Measurements from ENCODE around the gene PLCB2. TPM values are rescaled to one million over a fixed set of nuclear protein-coding genes. Genes with fewer than 3 reads are reported as not detected.
A peak's percentile ranks its signal among the peaks of the same experiment; 100 is the strongest.

Gene PLCB2, protein sequence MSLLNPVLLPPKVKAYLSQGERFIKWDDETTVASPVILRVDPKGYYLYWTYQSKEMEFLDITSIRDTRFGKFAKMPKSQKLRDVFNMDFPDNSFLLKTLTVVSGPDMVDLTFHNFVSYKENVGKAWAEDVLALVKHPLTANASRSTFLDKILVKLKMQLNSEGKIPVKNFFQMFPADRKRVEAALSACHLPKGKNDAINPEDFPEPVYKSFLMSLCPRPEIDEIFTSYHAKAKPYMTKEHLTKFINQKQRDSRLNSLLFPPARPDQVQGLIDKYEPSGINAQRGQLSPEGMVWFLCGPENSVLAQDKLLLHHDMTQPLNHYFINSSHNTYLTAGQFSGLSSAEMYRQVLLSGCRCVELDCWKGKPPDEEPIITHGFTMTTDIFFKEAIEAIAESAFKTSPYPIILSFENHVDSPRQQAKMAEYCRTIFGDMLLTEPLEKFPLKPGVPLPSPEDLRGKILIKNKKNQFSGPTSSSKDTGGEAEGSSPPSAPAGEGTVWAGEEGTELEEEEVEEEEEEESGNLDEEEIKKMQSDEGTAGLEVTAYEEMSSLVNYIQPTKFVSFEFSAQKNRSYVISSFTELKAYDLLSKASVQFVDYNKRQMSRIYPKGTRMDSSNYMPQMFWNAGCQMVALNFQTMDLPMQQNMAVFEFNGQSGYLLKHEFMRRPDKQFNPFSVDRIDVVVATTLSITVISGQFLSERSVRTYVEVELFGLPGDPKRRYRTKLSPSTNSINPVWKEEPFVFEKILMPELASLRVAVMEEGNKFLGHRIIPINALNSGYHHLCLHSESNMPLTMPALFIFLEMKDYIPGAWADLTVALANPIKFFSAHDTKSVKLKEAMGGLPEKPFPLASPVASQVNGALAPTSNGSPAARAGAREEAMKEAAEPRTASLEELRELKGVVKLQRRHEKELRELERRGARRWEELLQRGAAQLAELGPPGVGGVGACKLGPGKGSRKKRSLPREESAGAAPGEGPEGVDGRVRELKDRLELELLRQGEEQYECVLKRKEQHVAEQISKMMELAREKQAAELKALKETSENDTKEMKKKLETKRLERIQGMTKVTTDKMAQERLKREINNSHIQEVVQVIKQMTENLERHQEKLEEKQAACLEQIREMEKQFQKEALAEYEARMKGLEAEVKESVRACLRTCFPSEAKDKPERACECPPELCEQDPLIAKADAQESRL
- 8.7 and 8.8 TPM in 2 replicates for total RNA-seq
- long read RNA-seq = 0 reads

GRCh38 chr15:40307421-40308211, at the start of gene PLCB2:
TSS of gene PLCB2 (minus strand) at chr15:40307935. CDS start at chr15:40307672, 263 bp downstream.
- Mint-ChIP-seq H3K27ac (ENCODE audit: unreplicated experiment) (peak within 1 kb of the TSS; percentile 27), H3K36me3 (ENCODE audit: low read depth) (no peaks in the 10 kb centered on the region), H3K4me1 (peaks cover 9% of the 10 kb centered on the region), H3K4me3 (no peak within 1 kb of the TSS), H3K27me3 (ENCODE audit: low read depth) (peaks cover 27% of the 10 kb centered on the region), H3K9me3 (no peaks in the 10 kb centered on the region)
- DNase-seq (ENCODE audit: low read depth, low spot score) = no peak
- TF ChIP-seq, protein P1, sequence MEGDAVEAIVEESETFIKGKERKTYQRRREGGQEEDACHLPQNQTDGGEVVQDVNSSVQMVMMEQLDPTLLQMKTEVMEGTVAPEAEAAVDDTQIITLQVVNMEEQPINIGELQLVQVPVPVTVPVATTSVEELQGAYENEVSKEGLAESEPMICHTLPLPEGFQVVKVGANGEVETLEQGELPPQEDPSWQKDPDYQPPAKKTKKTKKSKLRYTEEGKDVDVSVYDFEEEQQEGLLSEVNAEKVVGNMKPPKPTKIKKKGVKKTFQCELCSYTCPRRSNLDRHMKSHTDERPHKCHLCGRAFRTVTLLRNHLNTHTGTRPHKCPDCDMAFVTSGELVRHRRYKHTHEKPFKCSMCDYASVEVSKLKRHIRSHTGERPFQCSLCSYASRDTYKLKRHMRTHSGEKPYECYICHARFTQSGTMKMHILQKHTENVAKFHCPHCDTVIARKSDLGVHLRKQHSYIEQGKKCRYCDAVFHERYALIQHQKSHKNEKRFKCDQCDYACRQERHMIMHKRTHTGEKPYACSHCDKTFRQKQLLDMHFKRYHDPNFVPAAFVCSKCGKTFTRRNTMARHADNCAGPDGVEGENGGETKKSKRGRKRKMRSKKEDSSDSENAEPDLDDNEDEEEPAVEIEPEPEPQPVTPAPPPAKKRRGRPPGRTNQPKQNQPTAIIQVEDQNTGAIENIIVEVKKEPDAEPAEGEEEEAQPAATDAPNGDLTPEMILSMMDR (conservative IDR thresholded peaks at IDR 0.05) = peak; percentile 24

DNA sequence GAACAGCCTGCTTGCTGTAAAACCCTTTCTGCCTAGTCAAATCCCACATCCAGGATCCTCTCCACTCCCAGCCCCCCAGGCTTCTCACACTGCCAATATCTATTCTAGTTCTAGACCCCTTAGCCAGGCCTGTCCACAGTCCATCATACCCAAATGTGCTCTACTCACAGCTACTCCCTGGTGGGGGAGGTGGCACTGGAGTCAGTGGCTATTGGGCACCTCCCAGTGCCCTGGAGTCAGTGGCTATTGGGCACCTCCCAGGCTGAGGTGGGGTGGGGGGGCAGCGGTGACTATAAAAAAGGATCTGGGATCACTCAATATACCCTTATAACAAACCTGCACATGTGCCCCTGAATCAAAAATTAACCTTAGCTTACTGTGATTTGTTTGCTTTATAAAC, 49.5 kb upstream of the PLCB2 start:
- Mint-ChIP-seq H3K27ac (ENCODE audit: unreplicated experiment) (no peak overlapping the region), H3K4me3 (peak overlapping the region; percentile 81), H3K36me3 (ENCODE audit: low read depth) (no peaks in the 10 kb centered on the region), H3K4me1 (peaks cover 28% of the 10 kb centered on the region), H3K27me3 (ENCODE audit: low read depth) (peaks cover 25% of the 10 kb centered on the region), H3K9me3 (no peaks in the 10 kb centered on the region)
- TF ChIP-seq, protein P1 (conservative IDR thresholded peaks at IDR 0.05) = no peak
- DNase-seq (ENCODE audit: low read depth, low spot score) = no peak

DNA sequence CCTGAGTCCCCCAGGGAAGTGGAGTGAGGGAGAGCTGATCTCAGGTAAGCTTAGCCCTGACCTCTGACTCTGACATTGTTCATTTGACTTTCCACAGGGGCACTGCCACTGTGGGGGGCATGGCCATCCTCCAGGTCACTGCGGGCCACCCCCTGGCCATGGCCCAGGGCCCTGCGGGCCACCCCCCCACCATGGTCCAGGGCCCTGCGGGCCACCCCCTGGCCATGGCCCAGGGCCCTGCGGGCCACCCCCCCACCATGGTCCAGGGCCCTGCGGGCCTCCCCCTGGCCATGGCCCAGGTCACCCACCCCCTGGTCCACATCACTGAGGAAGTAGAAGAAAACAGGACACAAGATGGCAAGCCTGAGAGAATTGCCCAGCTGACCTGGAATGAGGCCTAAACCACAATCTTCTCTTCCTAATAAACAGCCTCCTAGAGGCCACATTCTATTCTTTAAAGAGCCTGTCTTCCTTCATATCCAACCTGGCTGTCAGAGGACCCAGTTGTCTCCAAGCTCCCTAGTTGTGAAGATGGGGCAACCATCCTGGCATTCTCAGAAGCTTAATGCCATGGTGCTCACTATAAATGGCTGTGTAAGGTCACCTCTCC, 48.3 kb upstream of the PLCB2 start:
- Mint-ChIP-seq H3K27ac (ENCODE audit: unreplicated experiment) (no peak overlapping the region), H3K36me3 (ENCODE audit: low read depth) (no peaks in the 10 kb centered on the region), H3K4me3 (peak overlapping the region; percentile 60), H3K9me3 (no peaks in the 10 kb centered on the region), H3K27me3 (ENCODE audit: low read depth) (peaks cover 14% of the 10 kb centered on the region), H3K4me1 (peaks cover 28% of the 10 kb centered on the region)
- TF ChIP-seq, protein P1 (conservative IDR thresholded peaks at IDR 0.05) = no peak
- DNase-seq (ENCODE audit: low read depth, low spot score) = no peak

- no peak overlapping the region for H3K27ac Mint-ChIP-seq (ENCODE audit: unreplicated experiment)
- no peaks in the 10 kb centered on the region for H3K36me3 Mint-ChIP-seq (ENCODE audit: low read depth)
- H3K27me3 Mint-ChIP-seq (ENCODE audit: low read depth) = peaks cover 5% of the 10 kb centered on the region
- no peaks in the 10 kb centered on the region for H3K9me3 Mint-ChIP-seq
- TF ChIP-seq, protein P1 (conservative IDR thresholded peaks at IDR 0.05) = peak; percentile 49
- peaks cover 28% of the 10 kb centered on the region for H3K4me1 Mint-ChIP-seq
- DNase-seq (ENCODE audit: low read depth, low spot score) = no peak
- no peak overlapping the region for H3K4me3 Mint-ChIP-seq
Measured at GRCh38 chr15:40354408-40355171, 46.9 kb upstream of the PLCB2 start.
